Kidney epithelial cell (primary cell): ENCODE results near the gene HS1BP3. TPM values are rescaled to one million over a fixed set of nuclear protein-coding genes. Genes with fewer than 3 reads are reported as not detected.

Experiments used
- DNase-seq: peaks from one replicate; pipeline ENCODE4 v3.0.0-alpha.2; 2010; ENCODE audit warnings: low read depth
- H3K27me3 ChIP-seq: 2 replicates; pipeline ENCODE4 v1.6.0; 2011; ENCODE audit warnings: low read length; ENCODE audit not compliant: control insufficient read depth, insufficient read depth
- H3K36me3 ChIP-seq: 2 replicates; pipeline ENCODE4 v1.5.1; 2011; ENCODE audit warnings: low read length; ENCODE audit not compliant: control insufficient read depth, insufficient read depth
- H3K4me3 ChIP-seq: 2 replicates; pipeline ENCODE4 v1.5.1; 2011; ENCODE audit warnings: low read depth, mild to moderate bottlenecking, control low read depth, low read length
- CTCF ChIP-seq: IDR thresholded peaks from 2 replicates; pipeline ENCODE4 v1.5.1; 2011; ENCODE audit warnings: mild to moderate bottlenecking, moderate library complexity, low read length, control low read depth, inconsistent platforms; ENCODE audit not compliant: insufficient read depth, poor library complexity, severe bottlenecking
- total RNA-seq: library from RNA; depleted of rRNA; stranded (reverse); fragments of >200 nt; gene quantifications from 2 replicates; pipeline ENCODE4 v1.2.3, GENCODE V29; 2015

Gene HS1BP3
- total RNA-seq, result 41.7 and 42.4 TPM in 2 replicates

- no peaks in the 10 kb centered on the region for H3K27me3 ChIP-seq
- no peak for TF ChIP-seq CTCF
- no peak for DNase-seq
- H3K36me3 ChIP-seq, result no peaks in the 10 kb centered on the region
- H3K4me3 ChIP-seq, result peak within 1 kb of the TSS; percentile 76
Observed at GRCh38 chr2:20650877-20651730, at the start of gene HS1BP3. Gene HS1BP3, minus strand, starts transcription at chr2:20651098. Its CDS starts 35 bp downstream, at chr2:20651063.

- no peaks in the 10 kb centered on the region for H3K27me3 ChIP-seq
- TF ChIP-seq CTCF, result no peak
- no peak overlapping the region for H3K4me3 ChIP-seq
- DNase-seq, result no peak
- no peaks in the 10 kb centered on the region for H3K36me3 ChIP-seq
Observed at GRCh38 chr2:20698916-20699613, 48.2 kb upstream of the HS1BP3 start.

- Histone ChIP-seq H3K27me3 (no peaks in the 10 kb centered on the region), H3K4me3 (no peak overlapping the region), H3K36me3 (no peaks in the 10 kb centered on the region)
- DNase-seq, result no peak
- no peak for TF ChIP-seq CTCF
Observed at GRCh38 chr2:20697322-20697934, 46.5 kb upstream of the HS1BP3 start.

- TF ChIP-seq CTCF, result no peak
- DNase-seq, result no peak
- Histone ChIP-seq H3K36me3 (no peaks in the 10 kb centered on the region), H3K27me3 (no peaks in the 10 kb centered on the region), H3K4me3 (no peak overlapping the region)
Observed at GRCh38 chr2:20696366-20696765, 45.5 kb upstream of the HS1BP3 start.

- no peak for DNase-seq
- no peak for TF ChIP-seq CTCF
- Histone ChIP-seq H3K36me3 (no peaks in the 10 kb centered on the region), H3K4me3 (no peak overlapping the region), H3K27me3 (no peaks in the 10 kb centered on the region)
Observed at GRCh38 chr2:20693317-20693716, 42.4 kb upstream of the HS1BP3 start.
